ENCODE data around the gene ERF. TPM values are rescaled to one million over a fixed set of nuclear protein-coding genes. Genes with fewer than 3 reads are reported as not detected.

The ERF gene
- total and polyA plus RNA-seq, 4 donors = 8.7 to 21.0 (median 13.8) TPM

DNA sequence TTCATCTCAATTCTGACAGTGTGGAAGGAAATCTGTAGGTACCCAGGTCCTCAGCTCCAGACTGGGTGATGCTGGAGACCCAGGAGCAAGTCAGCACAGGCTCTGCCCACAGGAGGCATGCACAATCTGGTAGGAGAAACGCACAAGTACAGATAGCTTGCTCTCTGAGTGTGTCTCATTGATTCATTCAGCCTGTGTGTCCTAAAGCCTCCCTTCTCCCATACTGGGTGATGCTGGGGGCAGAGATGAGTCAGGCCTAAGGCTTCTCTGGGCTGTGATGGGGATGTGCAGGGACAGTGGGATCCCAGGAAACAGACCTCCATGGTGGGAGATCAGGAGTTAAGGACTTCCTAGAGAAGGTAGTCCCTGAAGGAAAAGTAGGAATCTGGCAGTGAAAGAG, 28.0 kb downstream of the ERF start:
- H3K27ac ChIP-seq (ENCODE audit: low read depth in 1 of 2, low read length in 2 of 2) = no peak overlapping the region
- no peaks in the 10 kb centered on the region for H3K9me3 ChIP-seq (ENCODE audit: control insufficient read depth in 4 of 4, low read length in 3 of 4)
- WGBS = 92% methylated on average over 1 of the region's 1 CpG
- no peaks in the 10 kb centered on the region for H3K27me3 ChIP-seq (ENCODE audit: control insufficient read depth in 4 of 4, insufficient read depth in 4 of 4, low read length in 3 of 4)
- H3K4me3 ChIP-seq (ENCODE audit: low read depth in 1 of 3, low read length in 3 of 3) = no peak overlapping the region
- TF ChIP-seq YY1 (IDR thresholded peaks at IDR 0.05) = no peak
- no peak for TF ChIP-seq HNF4A (conservative IDR thresholded peaks at IDR 0.05)
- TF ChIP-seq RXRA (IDR thresholded peaks at IDR 0.05) = no peak
- TF ChIP-seq TAF1 (conservative IDR thresholded peaks at IDR 0.05) = no peak
- TF ChIP-seq, protein P1, sequence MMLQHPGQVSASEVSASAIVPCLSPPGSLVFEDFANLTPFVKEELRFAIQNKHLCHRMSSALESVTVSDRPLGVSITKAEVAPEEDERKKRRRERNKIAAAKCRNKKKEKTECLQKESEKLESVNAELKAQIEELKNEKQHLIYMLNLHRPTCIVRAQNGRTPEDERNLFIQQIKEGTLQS (IDR thresholded peaks at IDR 0.05) = no peak
- no peak for TF ChIP-seq JUND (IDR thresholded peaks at IDR 0.05)
- no peak for TF ChIP-seq FOXA1 (IDR thresholded peaks at IDR 0.05)
- TF ChIP-seq GABPA (IDR thresholded peaks at IDR 0.05 in 1 of 2, conservative IDR thresholded peaks at IDR 0.05 in 1 of 2) = no peak
- no peak for TF ChIP-seq FOXA2 (IDR thresholded peaks at IDR 0.05)
- TF ChIP-seq CTCF (IDR thresholded peaks at IDR 0.05; ENCODE audit: low read depth, low read length, missing input control) = no peak
- TF ChIP-seq, protein P2, sequence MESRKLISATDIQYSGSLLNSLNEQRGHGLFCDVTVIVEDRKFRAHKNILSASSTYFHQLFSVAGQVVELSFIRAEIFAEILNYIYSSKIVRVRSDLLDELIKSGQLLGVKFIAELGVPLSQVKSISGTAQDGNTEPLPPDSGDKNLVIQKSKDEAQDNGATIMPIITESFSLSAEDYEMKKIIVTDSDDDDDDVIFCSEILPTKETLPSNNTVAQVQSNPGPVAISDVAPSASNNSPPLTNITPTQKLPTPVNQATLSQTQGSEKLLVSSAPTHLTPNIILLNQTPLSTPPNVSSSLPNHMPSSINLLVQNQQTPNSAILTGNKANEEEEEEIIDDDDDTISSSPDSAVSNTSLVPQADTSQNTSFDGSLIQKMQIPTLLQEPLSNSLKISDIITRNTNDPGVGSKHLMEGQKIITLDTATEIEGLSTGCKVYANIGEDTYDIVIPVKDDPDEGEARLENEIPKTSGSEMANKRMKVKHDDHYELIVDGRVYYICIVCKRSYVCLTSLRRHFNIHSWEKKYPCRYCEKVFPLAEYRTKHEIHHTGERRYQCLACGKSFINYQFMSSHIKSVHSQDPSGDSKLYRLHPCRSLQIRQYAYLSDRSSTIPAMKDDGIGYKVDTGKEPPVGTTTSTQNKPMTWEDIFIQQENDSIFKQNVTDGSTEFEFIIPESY (IDR thresholded peaks at IDR 0.05) = no peak
- no peak for TF ChIP-seq HNF4G (IDR thresholded peaks at IDR 0.05)
- TF ChIP-seq, protein P3, sequence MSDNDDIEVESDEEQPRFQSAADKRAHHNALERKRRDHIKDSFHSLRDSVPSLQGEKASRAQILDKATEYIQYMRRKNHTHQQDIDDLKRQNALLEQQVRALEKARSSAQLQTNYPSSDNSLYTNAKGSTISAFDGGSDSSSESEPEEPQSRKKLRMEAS (IDR thresholded peaks at IDR 0.05) = no peak
- peaks cover 7 to 55% (median 32%) of the 10 kb centered on the region in 4 donors for H3K36me3 ChIP-seq (ENCODE audit: control insufficient read depth in 4 of 4, insufficient read depth in 3 of 4, low read depth in 1 of 4, low read length in 3 of 4)
- no peaks in the 10 kb centered on the region for H3K4me1 ChIP-seq (ENCODE audit: control insufficient read depth in 4 of 4, insufficient read depth in 4 of 4, low read length in 3 of 4)
- no peak for DNase-seq (ENCODE audit: low spot score)
- no peak overlapping the region for H3K9ac ChIP-seq (ENCODE audit: low read depth in 1 of 2, low read length in 2 of 2)

GRCh38 chr19:42225718-42226292, 29.1 kb downstream of the ERF start:
- no peaks in the 10 kb centered on the region for H3K9me3 ChIP-seq (ENCODE audit: control insufficient read depth in 4 of 4, low read length in 3 of 4)
- peaks cover 4 to 7% (median 5%) of the 10 kb centered on the region in 4 donors for H3K4me1 ChIP-seq (ENCODE audit: control insufficient read depth in 4 of 4, insufficient read depth in 4 of 4, low read length in 3 of 4)
- no peak overlapping the region for H3K4me3 ChIP-seq (ENCODE audit: low read depth in 1 of 3, low read length in 3 of 3)
- H3K27me3 ChIP-seq (ENCODE audit: control insufficient read depth in 4 of 4, insufficient read depth in 4 of 4, low read length in 3 of 4) = no peaks in the 10 kb centered on the region
- H3K27ac ChIP-seq (ENCODE audit: low read depth in 1 of 2, low read length in 2 of 2) = no peak overlapping the region
- 97% methylated on average over 33 of the region's 33 CpGs for WGBS
- H3K36me3 ChIP-seq (ENCODE audit: control insufficient read depth in 4 of 4, insufficient read depth in 3 of 4, low read depth in 1 of 4, low read length in 3 of 4) = peaks cover 5 to 44% (median 25%) of the 10 kb centered on the region in 4 donors
- DNase-seq (ENCODE audit: low spot score) = no peak
- H3K9ac ChIP-seq (ENCODE audit: low read depth in 1 of 2, low read length in 2 of 2) = no peak overlapping the region
- TF ChIP-seq SP1 (IDR thresholded peaks at IDR 0.05) (no peak), HNF4G (IDR thresholded peaks at IDR 0.05) (no peak), CTCF (IDR thresholded peaks at IDR 0.05; ENCODE audit: low read depth, low read length, missing input control) (no peak), NR2F2 (IDR thresholded peaks at IDR 0.05) (no peak), JUND (IDR thresholded peaks at IDR 0.05) (no peak), RAD21 (IDR thresholded peaks at IDR 0.05) (no peak), REST (IDR thresholded peaks at IDR 0.05) (no peak), RXRA (IDR thresholded peaks at IDR 0.05) (no peak), HNF4A (conservative IDR thresholded peaks at IDR 0.05) (no peak), TAF1 (conservative IDR thresholded peaks at IDR 0.05) (no peak), FOXA2 (IDR thresholded peaks at IDR 0.05) (no peak), FOXA1 (IDR thresholded peaks at IDR 0.05) (no peak), YY1 (IDR thresholded peaks at IDR 0.05) (no peak), GABPA (IDR thresholded peaks at IDR 0.05 in 1 of 2, conservative IDR thresholded peaks at IDR 0.05 in 1 of 2) (no peak)
- TF ChIP-seq, protein P1 (IDR thresholded peaks at IDR 0.05) = no peak
- TF ChIP-seq, protein P3 (IDR thresholded peaks at IDR 0.05) = no peak
- TF ChIP-seq, protein P2 (IDR thresholded peaks at IDR 0.05) = no peak

Data from liver (tissue), 9 donors.